Measurements from ENCODE around the gene ERC1. TPM values are rescaled to one million over a fixed set of nuclear protein-coding genes. Genes with fewer than 3 reads are reported as not detected.
"Not testable (repeated sequence)": the region's sequence is repeated elsewhere in the genome, so short reads cannot be mapped to it uniquely, and the experiment has no call there.

The ERC1 gene
- total RNA-seq, 1 donor from 2014 or later, result 82.2 TPM

- no peak overlapping the region for H3K4me3 Mint-ChIP-seq (ENCODE audit: unreplicated experiment)
- no peaks in the 10 kb centered on the region for H3K36me3 Mint-ChIP-seq (ENCODE audit: unreplicated experiment)
- no peak for DNase-seq
- H3K27me3 Mint-ChIP-seq (ENCODE audit: unreplicated experiment), result no peaks in the 10 kb centered on the region
- H3K4me1 Mint-ChIP-seq (ENCODE audit: low read depth, unreplicated experiment), result no peaks in the 10 kb centered on the region
- no peak overlapping the region for H3K27ac Mint-ChIP-seq (ENCODE audit: unreplicated experiment)
- TF ChIP-seq CTCF (IDR thresholded peaks at IDR 0.05; ENCODE audit: partially characterized antibody, unreplicated experiment), result no peak
- no peaks in the 10 kb centered on the region for H3K9me3 Mint-ChIP-seq (ENCODE audit: unreplicated experiment)
These were observed 197.0 kb downstream of the ERC1 start for GRCh38 chr12:1188016-1188415.

- no peak overlapping the region for H3K4me3 Mint-ChIP-seq (ENCODE audit: unreplicated experiment)
- no peaks in the 10 kb centered on the region for H3K36me3 Mint-ChIP-seq (ENCODE audit: unreplicated experiment)
- no peak for DNase-seq
- no peak overlapping the region for H3K27ac Mint-ChIP-seq (ENCODE audit: unreplicated experiment)
- no peak for TF ChIP-seq CTCF (IDR thresholded peaks at IDR 0.05; ENCODE audit: partially characterized antibody, unreplicated experiment)
- no peaks in the 10 kb centered on the region for H3K9me3 Mint-ChIP-seq (ENCODE audit: unreplicated experiment)
- no peaks in the 10 kb centered on the region for H3K27me3 Mint-ChIP-seq (ENCODE audit: unreplicated experiment)
- H3K4me1 Mint-ChIP-seq (ENCODE audit: low read depth, unreplicated experiment), result no peaks in the 10 kb centered on the region
These were observed 198.1 kb downstream of the ERC1 start for GRCh38 chr12:1189163-1189562.

GRCh38 chr12:1195513-1195912 is 204.5 kb downstream of the ERC1 start:
- Mint-ChIP-seq H3K4me1 (ENCODE audit: low read depth, unreplicated experiment) (peaks cover 1% of the 10 kb centered on the region), H3K36me3 (ENCODE audit: unreplicated experiment) (peaks cover 5% of the 10 kb centered on the region), H3K4me3 (ENCODE audit: unreplicated experiment) (no peak overlapping the region), H3K27ac (ENCODE audit: unreplicated experiment) (no peak overlapping the region), H3K9me3 (ENCODE audit: unreplicated experiment) (no peaks in the 10 kb centered on the region), H3K27me3 (ENCODE audit: unreplicated experiment) (no peaks in the 10 kb centered on the region)
- DNase-seq, result no peak
- no peak for TF ChIP-seq CTCF (IDR thresholded peaks at IDR 0.05; ENCODE audit: partially characterized antibody, unreplicated experiment)

GRCh38 chr12:1197264-1198018 is 206.4 kb downstream of the ERC1 start:
- Mint-ChIP-seq H3K27me3 (ENCODE audit: unreplicated experiment) (no peaks in the 10 kb centered on the region), H3K4me3 (ENCODE audit: unreplicated experiment) (no peak overlapping the region), H3K27ac (ENCODE audit: unreplicated experiment) (no peak overlapping the region), H3K36me3 (ENCODE audit: unreplicated experiment) (peaks cover 5% of the 10 kb centered on the region), H3K4me1 (ENCODE audit: low read depth, unreplicated experiment) (peaks cover 1% of the 10 kb centered on the region), H3K9me3 (ENCODE audit: unreplicated experiment) (no peaks in the 10 kb centered on the region)
- DNase-seq, result no peak
- no peak for TF ChIP-seq CTCF (IDR thresholded peaks at IDR 0.05; ENCODE audit: partially characterized antibody, unreplicated experiment)

- not testable (repeated sequence) for DNase-seq; H3K4me1 Mint-ChIP-seq (ENCODE audit: low read depth, unreplicated experiment); H3K27me3 Mint-ChIP-seq (ENCODE audit: unreplicated experiment); H3K9me3 Mint-ChIP-seq (ENCODE audit: unreplicated experiment); H3K36me3 Mint-ChIP-seq (ENCODE audit: unreplicated experiment); H3K27ac Mint-ChIP-seq (ENCODE audit: unreplicated experiment); H3K4me3 Mint-ChIP-seq (ENCODE audit: unreplicated experiment)
These were observed 207.8 kb downstream of the ERC1 start for GRCh38 chr12:1198854-1199253.

Measured in glutamatergic neuron (in vitro differentiated cells).